Activated T-cell treated with anti-CD3 and anti-CD28 coated beads for 1 hour (primary cell): ENCODE data around the gene MLKL.
A peak's percentile ranks its signal among the peaks of the same experiment; 100 is the strongest.

ENCODE experiments used
- DNase-seq: peaks from one replicate; pipeline ENCODE4 v3.0.0-alpha.2; 2020; ENCODE audit warnings: low read depth

Gene MLKL

DNA sequence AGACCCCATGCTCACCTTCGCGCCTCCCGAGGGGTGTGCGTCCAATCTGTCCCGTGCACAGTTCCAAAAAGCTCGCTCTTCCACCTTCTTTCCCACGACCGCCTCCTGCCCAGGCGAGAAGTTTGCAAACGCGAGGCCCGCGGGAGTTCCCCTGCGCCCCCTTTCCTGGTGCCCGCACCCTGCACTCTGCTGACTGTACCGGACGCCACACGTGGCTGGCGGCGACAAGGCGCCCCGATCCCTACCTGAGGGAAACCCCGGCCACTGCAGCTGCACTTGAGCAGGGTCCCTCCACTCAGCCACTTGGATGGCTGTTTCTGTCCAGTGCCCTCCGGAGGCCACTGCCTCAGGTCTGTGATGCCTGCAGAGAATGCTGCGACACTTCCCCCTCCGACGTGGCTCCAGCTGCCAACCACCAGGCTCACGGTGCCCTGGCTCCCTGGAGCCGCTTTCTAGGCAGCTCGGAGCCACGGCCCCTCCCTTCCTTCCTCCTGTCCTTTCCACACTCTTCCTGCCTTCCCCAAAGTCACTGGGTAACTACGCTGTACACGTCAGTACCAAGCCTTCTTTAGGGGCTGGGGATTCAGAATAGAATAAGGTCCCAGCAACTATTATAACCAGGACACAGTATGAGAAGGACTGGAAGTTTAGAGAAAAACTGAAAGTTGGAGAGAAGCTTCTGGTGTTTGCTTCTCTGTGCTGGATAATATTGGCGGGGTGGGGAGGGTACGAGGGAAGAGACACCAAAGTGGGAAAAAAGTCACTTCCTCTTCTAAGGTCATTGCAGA, at the start of gene MLKL:
Gene MLKL (minus strand): TSS at position 425 of the 788 bp plus-strand sequence. CDS start 5,105 bp downstream, outside the sequence.
- peak; percentile 41 for DNase-seq

DNA sequence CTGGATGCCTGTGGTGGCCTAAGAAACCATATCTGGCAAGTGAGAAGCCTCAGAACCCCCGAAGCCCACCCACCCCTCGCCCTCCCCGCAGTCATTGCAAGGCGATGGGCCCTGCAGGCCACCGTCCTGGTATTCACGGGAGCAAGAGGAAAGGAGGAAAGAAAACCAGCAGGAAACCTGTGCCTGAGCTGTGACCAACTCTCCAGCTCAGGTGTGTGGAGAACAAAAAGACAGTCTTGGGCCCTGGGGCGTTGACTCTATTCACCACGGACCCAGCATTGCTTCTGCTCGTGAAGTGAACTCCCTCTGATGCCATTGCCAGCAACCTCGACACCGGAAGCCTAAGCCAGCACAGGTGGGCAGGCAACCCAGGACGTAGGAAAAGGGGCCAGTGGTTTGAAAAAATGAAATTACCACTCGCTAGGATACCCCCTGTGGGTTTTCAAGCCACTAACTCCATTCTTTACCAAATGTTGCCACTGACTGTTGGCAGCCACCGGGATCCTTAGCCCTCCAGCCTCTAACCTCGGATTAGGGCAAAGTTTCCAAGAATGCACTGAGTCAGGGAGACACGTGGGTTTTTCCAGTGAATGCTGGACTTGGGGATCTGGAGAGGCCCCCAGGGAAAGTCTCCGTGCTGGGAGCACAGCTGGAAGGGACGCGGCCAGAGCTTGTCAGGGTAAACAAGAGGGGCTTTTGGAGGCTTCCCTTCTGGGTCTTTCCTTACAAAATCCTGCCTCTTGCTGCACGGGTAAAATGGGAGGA, 48.8 kb upstream of the MLKL start:
- no peak for DNase-seq

DNA sequence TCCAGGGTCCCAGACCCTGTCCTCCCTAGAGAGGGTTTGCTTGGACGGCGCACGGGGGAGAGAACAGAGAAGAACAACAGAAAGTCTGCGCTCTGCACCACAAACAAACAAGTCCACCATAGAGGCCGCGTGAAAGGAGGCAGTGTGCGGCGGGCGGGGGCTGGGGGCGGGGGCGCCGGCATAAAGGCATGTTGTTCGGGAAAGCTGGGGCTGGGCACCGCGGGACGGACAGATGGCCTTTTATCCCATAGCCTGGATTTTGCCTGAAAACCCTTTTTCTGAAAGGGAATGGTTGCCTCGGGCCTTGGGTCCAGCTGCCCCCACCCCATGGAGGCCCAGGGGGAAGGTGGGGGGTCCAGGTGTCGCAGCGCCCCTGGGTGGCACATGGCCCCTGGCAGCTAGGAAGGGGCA, 48.0 kb upstream of the MLKL start:
- DNase-seq, result no peak

DNA sequence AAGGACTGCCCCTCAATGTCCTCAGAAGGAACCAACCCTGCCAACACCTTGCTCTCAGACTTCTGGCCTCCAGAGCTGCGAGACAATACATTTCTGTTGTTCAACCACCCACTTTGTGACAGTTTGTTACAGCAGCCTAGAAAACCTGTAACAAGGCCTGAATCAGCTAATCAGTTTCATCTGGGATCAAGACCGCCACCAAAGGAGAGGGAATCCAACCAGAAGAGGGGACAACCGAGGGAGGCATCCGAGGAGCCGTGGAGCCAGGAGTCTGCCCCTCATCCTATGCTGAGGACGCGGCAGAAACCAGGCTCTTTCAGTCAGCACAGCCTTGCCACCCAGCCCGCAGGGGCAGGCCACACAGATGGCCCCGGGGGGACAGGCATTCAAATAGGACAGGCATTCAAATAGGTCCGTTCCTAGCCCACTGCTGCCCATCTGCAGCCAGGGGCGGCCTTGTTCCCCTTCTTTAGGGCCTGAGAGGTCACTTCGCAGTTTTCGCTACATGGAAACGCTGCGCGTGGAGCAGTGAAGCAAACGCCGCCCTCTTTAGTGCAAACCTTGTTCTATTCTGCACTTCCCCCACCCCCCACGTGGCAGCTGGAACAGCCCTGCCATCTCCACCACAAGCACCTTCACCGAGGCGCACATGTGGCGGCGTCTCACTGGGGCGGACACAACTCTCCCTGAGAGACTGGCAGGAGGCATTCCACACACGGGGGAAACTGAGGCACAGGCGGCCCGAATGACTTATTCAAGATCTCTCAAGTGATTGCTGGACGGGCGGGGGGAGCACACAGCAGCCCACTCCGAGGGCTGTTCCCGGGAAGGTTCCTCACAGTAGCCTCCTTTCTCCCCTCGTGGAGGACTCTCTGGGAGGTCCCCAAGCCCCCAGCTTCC, 47.3 kb upstream of the MLKL start:
- no peak for DNase-seq

DNA sequence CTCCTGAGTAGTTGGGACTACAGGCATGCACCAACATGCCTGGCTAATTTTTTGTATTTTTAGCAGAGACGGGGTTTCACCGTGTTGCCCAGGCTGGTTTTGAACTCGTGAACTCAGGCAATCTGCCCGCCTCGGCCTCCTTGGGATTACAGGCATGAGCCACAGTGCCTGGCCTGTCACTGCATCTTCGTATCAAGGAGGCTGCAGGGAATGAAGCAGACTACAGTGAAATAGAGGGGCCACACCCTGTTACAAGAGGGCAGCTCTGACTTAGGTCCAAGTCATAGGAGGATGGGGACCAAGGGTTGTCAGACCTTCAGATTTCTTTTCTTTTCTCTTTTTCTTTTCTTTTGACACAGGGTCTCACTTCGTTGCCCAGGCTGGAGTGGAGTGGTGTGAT, 45.3 kb upstream of the MLKL start:
- DNase-seq, result no peak

DNA sequence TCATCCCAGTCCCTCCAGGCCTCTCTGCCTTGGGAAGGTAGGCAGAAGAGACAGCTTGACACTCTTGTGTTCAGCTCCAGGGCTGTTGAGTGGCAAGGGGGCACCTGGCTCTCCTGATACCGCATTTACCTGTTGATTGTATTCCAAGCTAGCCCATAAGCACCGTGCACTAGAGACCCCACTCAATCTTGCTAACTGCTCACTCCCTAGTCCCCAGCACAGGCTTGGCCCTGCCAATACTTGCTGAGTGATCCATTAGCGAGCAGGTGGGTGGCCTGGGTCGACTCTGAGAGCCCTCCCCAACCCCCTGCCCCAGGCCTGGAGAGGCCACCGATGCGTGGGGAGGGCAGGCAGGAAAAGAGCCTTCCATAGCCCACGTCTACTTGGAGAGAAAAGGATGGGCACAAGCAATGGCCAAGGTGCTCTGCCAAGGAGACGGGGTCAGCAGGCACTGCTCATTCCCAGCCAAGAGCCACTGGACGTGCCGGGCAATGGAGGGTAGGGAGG, 44.5 kb upstream of the MLKL start:
- DNase-seq, result no peak

DNA sequence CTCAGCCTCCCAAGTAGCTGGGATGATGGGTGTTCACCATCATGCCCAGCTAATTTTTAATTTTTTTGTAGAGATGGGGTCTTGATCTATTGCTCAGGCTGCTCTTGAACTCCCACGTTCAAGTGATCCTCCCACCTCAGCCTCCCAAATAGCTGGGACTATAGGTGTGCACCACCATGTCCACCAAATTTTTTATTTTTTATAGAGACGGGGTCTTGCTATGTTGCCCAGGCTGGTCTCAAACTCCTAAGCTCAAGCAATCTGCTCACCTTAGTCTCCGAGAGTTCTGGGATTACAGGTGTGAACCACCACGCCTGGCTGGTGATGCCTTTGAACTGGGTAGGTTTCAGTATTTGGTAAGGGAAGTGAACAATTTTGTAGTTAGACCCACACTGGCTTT, 43.9 kb upstream of the MLKL start:
- DNase-seq, result no peak

DNA sequence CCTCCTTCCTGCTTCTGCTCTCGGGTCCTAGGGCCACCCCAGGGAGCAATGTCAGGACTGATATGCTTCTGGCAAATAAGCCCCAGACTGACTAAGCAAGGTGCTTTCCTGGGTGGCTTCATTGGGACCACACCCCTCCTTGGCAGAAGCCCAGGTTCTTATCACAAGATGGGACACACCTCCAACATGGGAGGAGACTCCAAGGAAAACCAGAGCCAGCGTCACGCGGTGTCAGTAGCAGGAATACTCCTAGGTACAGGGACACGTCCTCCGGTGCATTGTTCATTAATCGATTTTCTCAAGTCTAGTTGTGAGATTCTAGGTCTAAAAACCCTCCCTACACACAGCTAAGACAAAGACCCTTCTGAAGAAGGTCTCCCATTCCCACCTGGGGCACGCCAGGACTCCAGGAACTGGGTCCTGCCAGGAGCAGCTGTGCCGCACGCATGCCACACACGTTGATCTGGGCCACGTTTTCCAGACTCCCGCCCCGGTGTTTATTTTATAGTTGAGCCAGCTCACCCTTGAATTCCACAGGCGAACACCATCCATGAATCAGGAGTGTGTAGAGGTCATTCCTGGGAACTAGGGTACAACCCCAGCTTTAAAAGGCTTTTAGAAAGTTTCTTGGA, 43.1 kb upstream of the MLKL start:
- DNase-seq, result no peak

DNA sequence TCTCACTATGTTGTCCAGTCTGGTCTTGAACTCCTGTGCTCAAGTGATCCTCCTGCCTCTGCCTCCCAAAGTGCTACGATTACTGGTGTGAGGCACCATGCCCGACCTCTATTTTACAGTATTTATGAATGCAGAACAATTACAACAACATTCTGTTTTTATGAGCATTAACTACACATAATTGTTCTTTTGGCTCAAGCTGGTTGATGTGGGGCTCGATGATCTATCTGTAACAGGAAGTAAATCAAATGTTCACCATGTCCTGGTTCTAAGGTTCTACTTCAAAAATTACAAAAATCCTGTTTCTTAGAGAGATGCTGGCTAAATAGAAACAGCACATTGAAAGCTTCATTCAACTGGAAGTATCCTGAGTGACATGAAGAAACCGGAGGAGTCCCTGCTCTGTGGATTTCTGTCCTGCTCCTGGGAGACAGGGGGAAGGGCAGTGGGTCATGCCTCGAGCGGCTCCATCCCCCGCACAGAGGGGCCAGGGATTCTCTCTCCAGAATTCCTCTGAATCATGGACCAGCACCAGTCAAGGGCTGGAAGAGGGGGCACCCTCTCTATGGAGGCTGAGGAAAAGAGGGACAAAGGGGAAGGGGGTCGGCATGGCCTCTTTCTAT, 42.5 kb upstream of the MLKL start:
- no peak for DNase-seq

DNA sequence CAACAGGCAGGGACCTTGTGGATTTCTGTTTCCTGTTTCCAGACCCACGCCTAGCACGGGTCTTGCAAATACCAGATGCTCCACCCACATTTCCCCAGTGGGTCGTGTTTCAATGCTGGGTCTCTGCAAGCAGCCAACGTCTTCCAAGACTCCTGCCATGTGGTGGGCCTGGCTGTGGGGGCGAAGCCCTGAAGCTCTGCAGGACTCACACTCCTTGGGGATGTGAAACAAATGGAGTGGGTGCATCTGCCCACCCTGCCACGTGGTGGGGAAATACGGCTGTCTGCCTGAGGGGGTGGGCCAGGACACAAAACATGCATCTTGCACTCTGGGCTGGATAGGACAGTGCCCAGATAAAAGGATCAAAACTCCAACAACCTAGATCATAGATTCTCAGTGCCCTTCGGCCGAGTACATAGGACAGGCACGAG, 41.4 kb upstream of the MLKL start:
- no peak for DNase-seq

DNA sequence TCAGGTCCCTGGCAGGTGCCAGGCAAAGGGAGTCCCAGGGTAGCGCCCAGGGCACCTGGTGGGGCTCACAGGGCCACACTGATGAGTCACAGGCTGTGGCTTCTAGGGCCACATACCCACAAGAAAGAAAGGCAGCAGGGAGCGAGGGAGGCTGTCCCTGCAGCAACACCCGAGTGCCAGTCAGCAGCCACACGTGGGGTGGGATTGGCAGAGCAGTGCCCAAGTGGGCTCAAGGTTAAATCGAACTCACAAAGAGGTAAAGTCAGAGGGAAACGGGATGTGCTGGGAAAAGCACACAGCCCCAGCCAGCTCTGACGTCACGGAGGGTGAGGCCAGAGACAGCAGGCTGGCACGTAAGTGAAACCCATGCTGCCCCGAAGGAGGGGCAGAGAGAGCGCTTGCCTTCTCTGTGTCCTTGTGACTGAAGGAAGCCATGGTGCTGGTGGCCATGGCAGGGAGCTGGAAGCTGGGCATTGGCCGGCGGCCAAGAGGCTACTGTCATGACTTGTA, 40.2 kb upstream of the MLKL start:
- no peak for DNase-seq

DNA sequence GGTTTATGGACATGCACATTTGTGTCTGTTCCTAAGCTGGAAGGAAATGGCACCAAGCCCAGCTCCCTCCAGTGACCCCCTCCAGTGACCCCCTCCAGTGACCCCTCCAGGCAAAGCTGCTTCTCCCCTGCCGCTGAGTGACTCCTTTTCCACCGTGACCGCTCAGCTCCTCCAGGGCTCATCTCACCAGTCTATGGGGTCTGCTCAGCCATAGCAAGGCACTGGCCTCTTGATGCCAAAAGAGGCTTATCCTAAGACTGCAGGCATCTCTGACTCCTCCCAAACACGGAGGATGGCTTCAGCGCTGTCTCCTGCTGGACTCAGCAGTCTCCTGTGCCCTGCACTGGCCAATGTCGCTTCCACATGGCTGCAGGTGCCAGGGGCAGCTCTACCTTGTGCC, 38.6 kb upstream of the MLKL start:
- no peak for DNase-seq

DNA sequence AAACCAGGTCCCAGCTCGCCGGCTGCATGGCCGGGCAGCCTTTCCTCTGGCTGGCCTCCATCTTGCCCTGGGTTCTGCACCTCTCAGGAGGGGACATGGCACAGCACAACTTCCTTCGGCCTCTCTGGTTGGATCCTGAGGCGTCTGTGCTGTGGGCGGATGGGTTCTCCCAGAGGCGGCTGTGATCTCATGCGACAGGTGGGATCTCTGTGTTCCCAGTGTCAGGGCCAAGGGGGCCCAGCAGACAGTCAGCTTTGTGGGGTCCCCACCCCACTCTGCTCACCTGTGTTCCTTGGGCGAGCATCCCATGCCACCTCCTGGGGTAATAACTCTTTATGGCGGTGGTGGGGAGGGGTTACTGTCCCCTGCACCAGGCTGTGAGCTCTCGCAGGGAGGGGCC, 38.2 kb upstream of the MLKL start:
- DNase-seq, result no peak

DNA sequence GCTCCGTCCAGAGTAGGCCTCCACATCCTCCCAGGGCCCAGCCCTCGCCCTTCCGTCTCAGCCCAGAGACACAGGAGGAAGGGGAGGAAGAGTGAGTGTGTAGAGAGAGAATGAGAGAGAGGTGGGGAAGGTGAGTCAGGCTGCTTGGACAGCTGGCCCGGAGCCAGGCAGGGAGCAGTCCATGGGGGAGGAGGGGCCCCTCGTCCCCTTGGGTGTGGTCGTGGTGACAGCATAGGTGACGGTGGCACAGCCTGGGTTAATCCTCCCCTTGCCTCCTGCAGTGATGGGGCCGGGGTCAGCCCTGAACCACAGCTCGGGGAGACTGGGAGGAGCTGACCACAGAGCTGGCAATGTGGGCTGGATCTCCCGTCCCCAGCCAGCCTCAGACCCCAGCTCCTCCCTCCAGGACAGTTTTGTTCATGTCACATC, 37.5 kb upstream of the MLKL start:
- no peak for DNase-seq

DNA sequence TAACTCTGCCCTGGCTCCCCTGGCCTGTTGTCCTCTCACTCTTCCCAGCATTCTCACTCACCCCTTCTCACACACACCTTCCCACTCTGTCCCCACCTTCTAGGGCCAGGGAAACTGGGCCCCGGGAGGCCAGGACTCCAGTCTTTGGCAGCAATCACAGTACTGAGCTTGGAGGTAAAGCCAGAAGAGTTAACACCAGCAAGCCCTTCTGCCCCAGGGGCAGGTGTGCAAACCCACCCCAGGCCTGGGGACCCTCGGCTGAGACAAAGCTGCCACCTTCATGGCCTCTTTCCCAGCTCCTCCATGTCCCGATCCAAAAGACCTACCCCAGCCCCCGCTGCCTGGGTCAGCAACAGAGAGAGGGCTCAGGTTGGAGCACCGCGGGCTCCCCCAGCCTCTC, 36.9 kb upstream of the MLKL start:
- no peak for DNase-seq

DNA sequence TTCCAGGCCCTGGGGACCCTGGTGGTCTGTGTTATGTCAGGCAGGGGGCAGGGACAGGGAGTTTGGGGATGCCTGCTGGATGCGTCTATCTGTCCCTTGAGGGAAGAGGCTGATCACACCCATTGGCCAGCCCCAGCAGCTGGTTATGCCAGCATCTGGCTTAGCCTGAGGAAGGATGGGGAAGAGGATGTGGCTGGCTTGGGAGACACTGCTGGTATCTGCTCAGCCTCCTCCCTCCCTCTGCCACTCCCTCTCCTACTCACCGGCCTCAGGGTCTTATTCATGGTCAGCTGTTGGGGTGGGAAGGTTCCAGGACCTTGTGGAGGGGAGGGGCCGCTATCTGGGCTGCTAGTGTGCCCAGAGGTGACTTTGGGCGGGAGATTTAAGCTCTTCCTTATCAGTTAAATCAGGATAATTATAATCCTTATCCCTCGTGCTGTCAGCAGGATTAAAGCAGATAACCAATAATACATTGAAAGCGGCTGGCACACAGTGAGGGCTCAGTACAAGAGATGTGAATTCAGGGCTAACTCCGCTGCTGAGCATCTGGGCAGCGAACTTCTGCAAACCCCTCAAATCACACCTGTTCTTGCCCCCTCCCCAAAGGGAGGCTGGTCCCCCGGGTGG, 36.0 kb upstream of the MLKL start:
- no peak for DNase-seq

DNA sequence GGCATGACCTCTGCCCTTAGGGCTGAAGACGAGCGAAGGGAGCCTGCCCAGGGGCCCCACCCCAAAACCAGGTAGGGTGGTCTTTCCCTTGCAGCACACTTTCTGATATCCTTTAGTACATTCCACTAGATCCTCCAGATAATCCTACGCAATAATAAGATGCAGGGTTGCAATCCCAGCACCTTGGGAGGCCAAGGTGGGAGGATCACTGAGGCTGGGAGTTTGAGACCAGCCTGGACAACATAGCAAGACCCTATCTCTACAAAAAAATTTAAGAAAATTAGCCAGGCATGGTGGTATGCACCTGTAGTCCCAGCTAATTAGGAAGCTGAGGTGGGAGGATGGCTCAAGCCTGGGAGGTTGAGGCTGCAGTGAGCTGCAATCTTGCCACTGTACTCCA, 34.9 kb upstream of the MLKL start:
- DNase-seq, result no peak

DNA sequence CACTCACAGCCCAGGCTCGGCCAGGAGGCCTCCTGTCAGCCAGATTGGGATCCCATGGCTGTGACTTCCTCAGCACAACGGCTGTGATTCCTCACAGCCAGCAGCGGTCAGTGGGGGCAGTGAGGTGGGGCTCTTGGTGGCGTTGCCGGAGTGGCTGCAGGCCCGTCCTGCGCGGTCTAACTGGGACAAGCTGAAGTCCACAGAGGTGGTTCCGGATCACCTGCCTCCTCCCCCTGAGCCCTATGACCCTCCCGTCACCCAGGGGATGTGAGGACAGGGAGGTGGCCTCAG, 34.4 kb upstream of the MLKL start:
- no peak for DNase-seq

DNA sequence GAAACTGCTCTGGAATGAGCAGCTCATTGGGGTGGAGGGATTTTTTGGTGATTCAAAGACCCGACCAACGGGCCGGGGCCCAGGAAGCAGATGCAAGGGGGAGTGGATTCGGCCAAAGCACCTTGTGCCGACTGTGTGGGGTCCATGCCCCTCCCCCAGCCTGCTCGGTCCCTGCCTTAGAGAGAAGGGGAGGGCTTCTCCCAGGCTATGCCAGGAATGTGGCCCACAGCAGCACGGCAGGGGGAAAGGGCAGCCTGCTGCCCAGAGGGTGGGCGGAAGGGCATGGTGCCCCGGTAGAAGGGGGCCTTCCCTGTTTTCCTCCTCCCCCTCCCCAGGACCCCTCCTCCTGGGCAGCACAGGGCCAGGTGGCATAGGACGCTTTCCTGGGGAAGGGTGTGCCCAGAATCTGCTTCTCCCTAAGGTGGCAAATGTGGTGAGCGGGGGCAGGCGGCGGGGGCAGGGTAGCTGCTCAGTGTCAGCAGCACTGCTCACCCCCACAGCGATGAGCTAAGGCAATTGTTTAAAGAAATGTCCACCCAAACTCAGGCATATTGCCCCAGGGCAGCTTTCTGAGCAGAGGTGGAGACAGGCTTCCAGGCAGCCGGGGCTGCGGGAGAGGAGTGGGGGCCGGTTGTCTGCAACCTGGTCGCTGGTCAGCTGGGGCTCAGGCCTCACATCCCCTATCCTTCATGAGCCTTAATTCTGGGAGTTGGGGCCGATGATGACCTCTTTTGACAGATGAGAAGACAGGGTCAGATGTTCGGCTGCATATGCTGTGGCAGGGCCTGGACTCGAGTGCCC, 33.9 kb upstream of the MLKL start:
- DNase-seq, result no peak
